ENCODE results near the gene DPEP1.
A peak's percentile ranks its signal among the peaks of the same experiment; 100 is the strongest.

Gene DPEP1

GRCh38 chr16:89657442-89658220, 44.2 kb downstream of the DPEP1 start, which contains the start of the genes CHMP1A and SPATA33:
Gene CHMP1A (minus strand): TSS chr16:89657708. CDS start chr16:89657588, 120 bp downstream.
Gene SPATA33 (plus strand): TSS chr16:89657836. CDS start chr16:89657912, 76 bp downstream.
- Histone ChIP-seq H3K79me2 (ENCODE audit: low read length) (peaks cover 37% of the 10 kb centered on the region), H3K4me1 (ENCODE audit: low read length) (no peaks in the 10 kb centered on the region), H3F3A (ENCODE audit: insufficient read depth, low read length) (no peaks in the 10 kb centered on the region), H3K9me2 (replicated peaks; ENCODE audit: insufficient read depth, low read length) (no peaks in the 10 kb centered on the region), H3K36me3 (replicated peaks; ENCODE audit: insufficient read depth, low read length) (no peaks in the 10 kb centered on the region; the same call in 1 of the 2 replicates), H3K27me3 (replicated peaks; ENCODE audit: insufficient read depth, low read length) (no peaks in the 10 kb centered on the region), H3K9ac (ENCODE audit: low read length) (peak within 1 kb of the TSS; percentile 75), H2AFZ (ENCODE audit: low read length) (peak within 1 kb of the TSS; percentile 96), H3K4me2 (ENCODE audit: low read depth, low read length) (peak within 1 kb of the TSS; percentile 84), H3K4me3 (ENCODE audit: low read length) (peak within 1 kb of the TSS; percentile 84), H4K20me1 (ENCODE audit: insufficient read depth, low read length) (no peaks in the 10 kb centered on the region), H3K9me3 (replicated peaks; ENCODE audit: insufficient read depth, low read length) (no peaks in the 10 kb centered on the region), H3K27ac (ENCODE audit: low read length) (0 out of 2 replicates have a peak within 1 kb of the TSS, but pooled peaks have one; percentile 16)
- peak; percentile 63 for DNase-seq
- no peak for TF ChIP-seq EZH2 (optimal IDR thresholded peaks at IDR 0.05; ENCODE audit: low read depth, low read length)
- TF ChIP-seq CTCF (IDR thresholded peaks at IDR 0.05; ENCODE audit: low read length) = no peak
- TF ChIP-seq EZH2phosphoT487 (IDR thresholded peaks at IDR 0.05; ENCODE audit: low read length) = no peak

- Histone ChIP-seq H3K9ac (ENCODE audit: low read length) (peak overlapping the region; percentile 75), H3K9me3 (replicated peaks; ENCODE audit: insufficient read depth, low read length) (no peaks in the 10 kb centered on the region), H4K20me1 (ENCODE audit: insufficient read depth, low read length) (no peaks in the 10 kb centered on the region), H3K27ac (ENCODE audit: low read length) (no peak overlapping the region), H3K36me3 (replicated peaks; ENCODE audit: insufficient read depth, low read length) (no peaks in the 10 kb centered on the region; the same call in 1 of the 2 replicates), H3K79me2 (ENCODE audit: low read length) (peaks cover 37% of the 10 kb centered on the region), H3F3A (ENCODE audit: insufficient read depth, low read length) (no peaks in the 10 kb centered on the region), H3K4me1 (ENCODE audit: low read length) (no peaks in the 10 kb centered on the region), H2AFZ (ENCODE audit: low read length) (peak overlapping the region; percentile 96), H3K4me3 (ENCODE audit: low read length) (peak overlapping the region; percentile 84), H3K9me2 (replicated peaks; ENCODE audit: insufficient read depth, low read length) (no peaks in the 10 kb centered on the region), H3K4me2 (ENCODE audit: low read depth, low read length) (peak overlapping the region; percentile 84), H3K27me3 (replicated peaks; ENCODE audit: insufficient read depth, low read length) (no peaks in the 10 kb centered on the region)
- TF ChIP-seq CTCF (IDR thresholded peaks at IDR 0.05; ENCODE audit: low read length) (no peak), EZH2 (optimal IDR thresholded peaks at IDR 0.05; ENCODE audit: low read depth, low read length) (no peak), EZH2phosphoT487 (IDR thresholded peaks at IDR 0.05; ENCODE audit: low read length) (no peak)
- DNase-seq = no peak
Observed at GRCh38 chr16:89658221-89658879, 44.9 kb downstream of the DPEP1 start.

- H3K36me3 ChIP-seq (replicated peaks; ENCODE audit: insufficient read depth, low read length) = no peaks in the 10 kb centered on the region; the same call in 1 of the 2 replicates
- H3K4me2 ChIP-seq (ENCODE audit: low read depth, low read length) = no peak overlapping the region
- DNase-seq = no peak
- H3K27me3 ChIP-seq (replicated peaks; ENCODE audit: insufficient read depth, low read length) = no peaks in the 10 kb centered on the region
- no peaks in the 10 kb centered on the region for H3K9me3 ChIP-seq (replicated peaks; ENCODE audit: insufficient read depth, low read length)
- no peak overlapping the region for H3K27ac ChIP-seq (ENCODE audit: low read length)
- no peaks in the 10 kb centered on the region for H3K9me2 ChIP-seq (replicated peaks; ENCODE audit: insufficient read depth, low read length)
- H3K4me3 ChIP-seq (ENCODE audit: low read length) = no peak overlapping the region
- no peak overlapping the region for H2AFZ ChIP-seq (ENCODE audit: low read length)
- no peaks in the 10 kb centered on the region for H3F3A ChIP-seq (ENCODE audit: insufficient read depth, low read length)
- no peaks in the 10 kb centered on the region for H4K20me1 ChIP-seq (ENCODE audit: insufficient read depth, low read length)
- H3K79me2 ChIP-seq (ENCODE audit: low read length) = peaks cover 29% of the 10 kb centered on the region
- no peak overlapping the region for H3K9ac ChIP-seq (ENCODE audit: low read length)
- TF ChIP-seq EZH2phosphoT487 (IDR thresholded peaks at IDR 0.05; ENCODE audit: low read length) (no peak), EZH2 (optimal IDR thresholded peaks at IDR 0.05; ENCODE audit: low read depth, low read length) (no peak), CTCF (IDR thresholded peaks at IDR 0.05; ENCODE audit: low read length) (no peak)
- no peaks in the 10 kb centered on the region for H3K4me1 ChIP-seq (ENCODE audit: low read length)
Observed at GRCh38 chr16:89660146-89660545, 46.7 kb downstream of the DPEP1 start.

Measured in MM.1S (cell line).